IPS-11a (cell line): ENCODE results near the gene SEMA3E.

Source experiments
- H3K4me3 ChIP-seq: one replicate; pipeline ENCODE4 v1.5.1; 2013; ENCODE audit warnings: low read depth, low read length, control low read depth

The SEMA3E gene

DNA sequence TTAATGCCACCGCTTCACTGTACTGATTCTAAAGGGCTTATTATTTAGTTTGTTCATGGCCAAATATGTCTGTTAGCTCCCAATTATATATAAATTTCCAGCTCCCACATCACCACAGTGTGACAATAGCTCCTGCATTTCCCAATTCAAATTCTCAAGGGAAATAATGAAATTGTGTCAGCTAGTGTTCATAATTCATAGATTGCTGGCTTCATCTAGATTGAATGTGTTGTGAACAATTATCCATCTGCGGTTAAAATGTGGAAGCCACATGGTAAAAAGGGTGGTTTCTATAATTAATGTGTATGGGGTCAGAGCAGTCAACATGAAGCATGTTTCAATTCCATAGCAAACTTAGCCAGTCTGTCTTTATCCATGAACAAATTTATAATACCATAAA lies 154.3 kb downstream of the SEMA3E start:
- H3K4me3 ChIP-seq = no peak overlapping the region

- H3K4me3 ChIP-seq = no peak overlapping the region
These were observed 156.1 kb downstream of the SEMA3E start for GRCh38 chr7:83492802-83493201.

DNA sequence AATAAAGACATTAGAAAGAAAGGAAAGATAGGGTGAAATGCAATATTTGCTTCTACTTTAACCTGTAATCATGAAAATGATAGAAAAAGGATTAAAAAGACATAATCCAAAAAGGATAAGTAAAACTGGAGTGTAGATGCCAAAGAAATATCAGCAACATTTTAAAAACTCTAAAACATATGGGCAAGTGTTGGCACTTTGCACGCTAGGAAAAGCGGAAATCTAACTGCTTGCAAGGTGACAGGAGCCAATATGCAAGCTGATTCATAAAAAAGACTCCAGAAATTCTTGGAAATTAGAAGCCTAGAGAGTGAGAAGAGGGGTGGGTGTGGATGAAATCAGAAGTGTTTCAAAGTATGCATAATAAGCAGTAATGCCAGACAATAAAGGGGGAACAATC lies 161.1 kb downstream of the SEMA3E start:
- no peak overlapping the region for H3K4me3 ChIP-seq

DNA sequence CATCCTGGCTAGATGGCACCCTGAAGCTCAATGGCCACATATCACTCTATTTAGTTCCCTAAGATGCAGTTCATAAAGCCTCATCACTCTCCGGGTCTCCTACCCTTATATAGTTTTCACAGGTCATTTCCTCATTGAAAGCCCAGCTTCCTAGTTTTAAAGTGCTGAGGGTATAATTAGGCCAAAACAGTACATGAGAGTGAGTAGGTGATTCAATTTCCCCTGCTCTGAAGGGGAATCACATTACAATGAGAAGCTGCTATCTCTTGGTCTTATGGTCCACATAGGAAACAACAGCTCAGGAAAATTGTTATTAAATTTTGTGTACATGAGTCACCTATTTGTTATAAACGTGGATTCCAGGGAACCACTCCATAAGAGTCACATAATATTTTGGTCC lies 162.0 kb downstream of the SEMA3E start:
- no peak overlapping the region for H3K4me3 ChIP-seq

- no peak overlapping the region for H3K4me3 ChIP-seq
These were observed 162.4 kb downstream of the SEMA3E start for GRCh38 chr7:83486536-83486935.

DNA sequence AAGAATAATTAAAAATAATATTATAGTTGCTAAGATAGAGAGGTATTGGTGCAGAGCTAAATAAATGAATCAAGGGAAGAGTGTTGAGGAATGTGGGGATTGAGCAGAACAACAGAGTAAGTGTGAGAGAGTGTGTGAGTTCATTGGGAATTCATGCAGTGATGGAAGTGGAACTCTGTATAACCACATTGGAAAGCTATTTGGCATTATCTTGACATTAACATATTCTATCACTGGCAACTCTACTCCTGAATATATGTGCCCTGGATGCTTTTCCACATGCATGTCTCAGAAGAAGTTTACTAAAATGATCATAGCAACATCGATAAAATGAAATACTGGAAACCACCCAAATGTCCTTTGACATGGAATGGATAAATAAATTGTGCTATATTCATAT lies 164.1 kb downstream of the SEMA3E start:
- no peak overlapping the region for H3K4me3 ChIP-seq

DNA sequence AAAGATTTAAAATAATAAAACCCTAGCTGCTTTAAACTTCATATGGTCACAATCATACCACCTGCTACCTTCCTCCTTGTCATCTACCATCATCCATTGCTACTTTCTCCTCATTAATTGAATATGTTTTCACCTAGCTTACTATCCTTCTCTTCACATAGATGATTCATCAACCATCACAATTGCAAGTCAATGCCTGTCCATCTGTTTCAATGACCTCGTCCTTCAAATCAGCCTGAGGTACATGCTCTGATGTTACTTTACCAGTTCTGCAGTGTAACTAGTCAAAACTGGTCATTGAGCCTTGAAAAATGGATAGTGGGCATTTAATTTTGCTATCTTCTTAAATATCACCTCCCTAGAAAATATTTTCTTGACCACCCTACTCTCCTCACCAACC lies 164.7 kb downstream of the SEMA3E start:
- H3K4me3 ChIP-seq = no peak overlapping the region

DNA sequence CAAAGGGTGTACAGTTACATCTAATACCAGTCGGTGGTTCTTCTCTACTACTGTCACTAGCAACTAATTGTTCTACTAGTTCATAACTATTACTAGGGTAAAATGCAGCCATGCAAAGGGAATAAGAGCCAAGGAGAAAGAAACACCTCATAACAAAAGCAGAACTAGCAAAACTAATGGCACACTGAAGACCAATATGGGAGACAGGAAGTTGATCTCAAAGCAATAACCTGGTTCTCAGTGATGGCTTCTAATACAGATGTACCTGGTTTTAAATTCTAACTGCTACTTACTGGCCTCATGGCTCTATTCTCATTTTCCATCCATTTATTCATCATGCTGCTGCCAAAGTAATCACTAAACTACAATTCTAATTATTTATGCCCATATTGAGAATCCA lies 170.3 kb downstream of the SEMA3E start:
- H3K4me3 ChIP-seq = no peak overlapping the region

DNA sequence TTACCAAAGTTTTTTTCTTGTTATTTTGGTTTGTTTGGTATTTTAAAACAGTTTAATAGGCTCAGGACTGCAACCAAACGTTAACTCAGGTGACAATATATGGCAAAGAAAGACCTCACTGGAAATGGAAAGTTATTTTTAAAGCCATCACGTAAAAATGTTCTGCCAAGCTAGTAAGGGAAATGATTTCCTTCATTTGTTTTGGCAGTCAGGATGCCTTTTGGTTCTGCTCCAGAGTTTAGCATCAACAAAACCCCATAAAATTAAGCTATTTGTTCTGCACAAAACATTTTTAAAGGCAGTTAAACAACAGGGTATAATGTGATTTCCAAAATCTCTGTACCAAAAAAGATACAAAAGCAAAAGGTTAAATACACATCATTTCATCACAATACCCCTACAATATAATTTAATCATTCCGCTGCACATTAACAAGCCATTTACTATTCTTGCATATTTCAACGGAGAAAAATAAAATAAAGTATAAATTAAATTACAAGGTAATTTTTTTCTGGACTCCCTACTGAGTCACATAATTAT lies 172.4 kb downstream of the SEMA3E start:
- H3K4me3 ChIP-seq = no peak overlapping the region

DNA sequence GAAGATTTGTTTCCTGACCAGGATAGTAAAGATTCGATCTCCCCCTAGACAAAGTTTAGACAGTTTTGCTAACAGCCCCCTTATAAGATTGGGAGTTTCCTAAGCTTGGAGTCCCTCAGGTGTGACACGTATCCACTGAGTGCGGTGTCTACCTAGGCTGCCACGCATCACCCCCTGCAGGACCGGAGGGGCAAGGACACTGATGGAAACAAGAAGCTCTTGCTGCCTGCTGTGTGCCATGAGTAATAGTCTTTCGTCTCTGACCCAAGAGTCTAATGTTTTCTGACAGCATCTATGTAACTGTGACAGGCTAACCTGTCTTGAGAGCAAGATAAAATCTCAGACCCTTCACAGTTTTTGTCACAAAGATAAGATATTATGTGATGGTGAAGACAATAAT lies 173.5 kb downstream of the SEMA3E start:
- no peak overlapping the region for H3K4me3 ChIP-seq

GRCh38 chr7:83472376-83472775 lies 176.6 kb downstream of the SEMA3E start:
- no peak overlapping the region for H3K4me3 ChIP-seq

DNA sequence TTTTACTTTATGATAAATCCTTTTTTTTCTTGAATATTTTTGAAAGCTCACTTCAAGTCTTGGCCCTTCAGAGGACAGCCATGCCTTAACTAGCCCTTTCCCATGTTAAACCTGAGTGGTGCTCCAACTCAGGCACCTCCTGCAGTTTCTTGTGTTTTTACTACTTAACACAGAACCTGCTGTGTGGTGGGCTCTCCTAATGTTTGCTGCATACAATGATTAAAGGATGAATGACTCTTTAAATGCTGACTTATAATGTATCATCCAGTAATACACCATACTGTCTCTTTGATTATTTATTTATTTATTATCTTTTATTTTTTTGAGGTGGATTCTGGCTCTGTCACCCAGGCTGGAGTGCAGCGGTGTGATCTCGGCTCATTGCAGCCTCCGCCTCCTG lies 179.4 kb downstream of the SEMA3E start:
- no peak overlapping the region for H3K4me3 ChIP-seq

DNA sequence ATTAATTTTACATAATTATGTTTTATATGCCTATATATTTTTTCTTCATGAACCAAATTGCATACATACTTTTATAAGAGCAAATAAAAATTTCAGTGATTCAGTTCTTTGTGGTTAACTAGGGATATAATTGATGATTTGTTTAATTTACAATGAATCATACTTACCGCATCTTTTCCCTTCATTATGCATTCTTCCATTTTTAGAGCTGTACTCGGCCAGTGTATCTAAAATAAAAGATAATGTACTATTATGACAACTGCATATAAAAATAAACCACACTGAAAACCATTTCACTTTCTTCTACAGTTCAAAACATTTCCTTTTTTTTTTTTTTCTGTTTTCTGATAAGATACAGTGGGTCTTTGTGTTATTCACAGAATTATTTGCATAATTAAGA lies 179.9 kb downstream of the SEMA3E start:
- no peak overlapping the region for H3K4me3 ChIP-seq

DNA sequence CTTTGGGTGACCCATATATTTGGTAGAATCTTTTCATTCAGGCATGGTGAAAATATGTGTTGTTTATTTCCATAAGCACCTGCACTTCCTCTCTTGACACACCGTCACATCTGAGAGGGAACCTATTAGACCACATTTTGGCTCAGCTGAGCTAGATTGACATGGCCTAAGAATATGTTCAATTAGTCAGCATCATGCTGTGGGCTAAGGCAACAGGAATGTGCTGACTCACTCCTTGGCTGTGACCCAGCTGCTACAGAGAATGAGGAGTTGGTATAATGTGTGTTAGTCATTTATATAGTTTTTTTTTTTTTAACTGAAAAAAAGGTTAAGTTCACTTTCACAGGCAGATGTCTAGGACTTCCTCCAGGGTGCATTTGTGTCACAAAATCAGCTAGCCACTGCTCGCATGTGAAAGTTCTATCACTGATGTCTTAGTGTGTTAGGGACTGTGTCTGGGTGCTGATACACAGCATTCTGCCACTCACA lies 180.6 kb downstream of the SEMA3E start:
- H3K4me3 ChIP-seq = no peak overlapping the region

DNA sequence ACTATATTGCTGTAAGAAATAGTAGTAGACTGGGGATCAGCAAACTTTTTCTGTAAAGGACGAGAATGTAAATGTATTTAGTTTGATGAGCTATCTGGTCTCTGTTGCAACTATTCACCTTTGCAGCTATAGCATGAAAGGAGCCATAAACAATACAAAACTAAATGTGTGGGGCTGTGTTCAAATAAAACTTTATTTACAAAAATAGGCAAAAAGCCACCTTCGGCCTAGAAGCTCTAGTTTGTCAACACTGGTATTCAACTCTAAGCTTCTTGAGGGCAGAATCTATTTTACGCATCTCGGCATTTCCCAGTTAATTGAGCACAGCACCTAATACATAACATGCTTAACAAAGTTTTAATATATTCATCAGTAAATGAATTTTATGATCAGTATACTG lies 181.4 kb downstream of the SEMA3E start:
- no peak overlapping the region for H3K4me3 ChIP-seq

- no peak overlapping the region for H3K4me3 ChIP-seq
These were observed 182.0 kb downstream of the SEMA3E start for GRCh38 chr7:83466956-83467355.

- no peak overlapping the region for H3K4me3 ChIP-seq
These were observed 182.6 kb downstream of the SEMA3E start for GRCh38 chr7:83466187-83466923.

DNA sequence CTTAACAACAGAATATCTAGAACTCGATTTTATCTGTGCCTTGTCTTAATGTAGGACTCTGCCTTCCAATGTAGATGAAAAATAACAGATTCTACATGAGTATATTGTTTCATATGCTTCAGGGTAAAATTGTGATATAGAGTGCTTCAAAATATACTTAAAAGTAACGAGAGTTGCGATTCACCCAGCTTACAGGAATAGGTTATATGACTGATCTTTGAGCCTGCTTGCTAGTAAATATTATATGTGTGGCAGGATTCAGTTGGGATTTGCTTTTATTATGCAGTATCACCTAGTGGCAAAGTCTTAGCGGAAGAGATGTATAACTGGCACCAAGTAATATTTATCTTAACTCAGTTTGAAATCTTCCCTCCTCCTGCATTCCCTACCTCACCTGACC lies 183.3 kb downstream of the SEMA3E start:
- H3K4me3 ChIP-seq = no peak overlapping the region

- peak overlapping the region; percentile 48 for H3K4me3 ChIP-seq
These were observed 187.1 kb downstream of the SEMA3E start for GRCh38 chr7:83461820-83462219.

DNA sequence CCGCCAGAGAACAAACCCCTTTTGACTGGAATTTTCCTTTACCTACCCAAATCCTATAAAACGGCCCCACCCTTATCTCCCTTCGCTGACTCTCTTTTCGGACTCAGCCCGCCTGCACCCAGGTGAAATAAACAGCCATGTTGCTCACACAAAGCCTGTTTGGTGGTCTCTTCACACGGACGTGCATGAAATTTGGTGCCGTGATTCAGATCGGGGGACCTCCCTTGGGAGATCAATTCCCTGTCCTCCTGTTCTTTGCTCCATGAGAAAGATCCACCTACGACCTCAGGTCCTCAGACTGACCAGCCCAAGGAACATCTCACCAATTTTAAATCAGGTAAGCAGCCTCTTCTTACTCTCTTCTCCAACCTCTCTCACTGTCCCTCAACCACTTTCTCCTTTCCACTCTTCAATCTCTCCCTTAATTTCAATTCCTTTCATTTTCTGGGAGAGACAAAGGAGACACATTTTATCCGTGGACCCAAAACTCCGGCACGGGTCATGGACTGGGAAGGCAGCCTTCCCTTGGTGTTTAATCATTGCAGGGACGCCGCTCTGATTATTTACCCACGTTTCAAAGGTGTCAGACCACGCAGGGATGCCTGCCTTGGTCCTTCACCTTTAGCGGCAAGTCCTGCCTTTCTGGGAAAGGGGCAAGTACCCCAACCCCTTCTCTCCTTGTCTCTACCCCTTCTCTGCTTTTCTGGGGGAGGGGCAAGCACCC lies 188.8 kb downstream of the SEMA3E start:
- peak overlapping the region; percentile 74 for H3K4me3 ChIP-seq

- H3K4me3 ChIP-seq = peak overlapping the region; percentile 74
These were observed 189.6 kb downstream of the SEMA3E start for GRCh38 chr7:83459101-83459929.
